HUES64 (cell line): Measurements from ENCODE around the gene CCND3. TPM values are rescaled to one million over a fixed set of nuclear protein-coding genes. Genes with fewer than 3 reads are reported as not detected.

Experiments used
- H3K27ac ChIP-seq: 2 replicates; pipeline ENCODE4 v1.7.0; 2013; ENCODE audit warnings: low read depth, low read length, inconsistent platforms
- H3K27me3 ChIP-seq: 2 replicates; pipeline ENCODE4 v1.6.1; 2013; ENCODE audit warnings: mild to moderate bottlenecking, low read length; ENCODE audit not compliant: insufficient read depth
- H3K36me3 ChIP-seq: 2 replicates; pipeline ENCODE4 v1.6.1; 2013; ENCODE audit warnings: mild to moderate bottlenecking, low read length; ENCODE audit not compliant: insufficient read depth
- H3K4me1 ChIP-seq: 2 replicates; pipeline ENCODE4 v1.6.1; 2013; ENCODE audit warnings: mild to moderate bottlenecking, low read length, moderate library complexity; ENCODE audit not compliant: insufficient read depth
- H3K4me3 ChIP-seq: 2 replicates; pipeline ENCODE4 v1.5.1; 2013; ENCODE audit warnings: mild to moderate bottlenecking, low read length, moderate library complexity
- H3K9ac ChIP-seq: 2 replicates; pipeline ENCODE4 v1.6.1; 2013; ENCODE audit warnings: mild to moderate bottlenecking, low read depth, low read length
- H3K9me3 ChIP-seq: 2 replicates; pipeline ENCODE4 v1.6.1; 2013; ENCODE audit warnings: low read depth, low read length; ENCODE audit not compliant: insufficient read depth
- WGBS: fragments of 150-250, 120-280 bp; methylation state at CpG from one replicate; pipeline ENCODE4 v1.1.7; 2013; ENCODE audit warnings: missing lambda C conversion rate; 5-methylcytosine and 5-hydroxymethylcytosine counted together
- polyA plus RNA-seq, 2 experiments: library from polyadenylated mRNA; stranded (reverse); fragments of 50-300 nt; gene quantifications; one replicate each; pipeline ENCODE4 v1.2.3, GENCODE V29; 2013

CCND3 gene
- polyA plus RNA-seq (2013, experiment 1 of 2) = 20.0 TPM
- polyA plus RNA-seq (2013, experiment 2 of 2) = 17.8 TPM

DNA sequence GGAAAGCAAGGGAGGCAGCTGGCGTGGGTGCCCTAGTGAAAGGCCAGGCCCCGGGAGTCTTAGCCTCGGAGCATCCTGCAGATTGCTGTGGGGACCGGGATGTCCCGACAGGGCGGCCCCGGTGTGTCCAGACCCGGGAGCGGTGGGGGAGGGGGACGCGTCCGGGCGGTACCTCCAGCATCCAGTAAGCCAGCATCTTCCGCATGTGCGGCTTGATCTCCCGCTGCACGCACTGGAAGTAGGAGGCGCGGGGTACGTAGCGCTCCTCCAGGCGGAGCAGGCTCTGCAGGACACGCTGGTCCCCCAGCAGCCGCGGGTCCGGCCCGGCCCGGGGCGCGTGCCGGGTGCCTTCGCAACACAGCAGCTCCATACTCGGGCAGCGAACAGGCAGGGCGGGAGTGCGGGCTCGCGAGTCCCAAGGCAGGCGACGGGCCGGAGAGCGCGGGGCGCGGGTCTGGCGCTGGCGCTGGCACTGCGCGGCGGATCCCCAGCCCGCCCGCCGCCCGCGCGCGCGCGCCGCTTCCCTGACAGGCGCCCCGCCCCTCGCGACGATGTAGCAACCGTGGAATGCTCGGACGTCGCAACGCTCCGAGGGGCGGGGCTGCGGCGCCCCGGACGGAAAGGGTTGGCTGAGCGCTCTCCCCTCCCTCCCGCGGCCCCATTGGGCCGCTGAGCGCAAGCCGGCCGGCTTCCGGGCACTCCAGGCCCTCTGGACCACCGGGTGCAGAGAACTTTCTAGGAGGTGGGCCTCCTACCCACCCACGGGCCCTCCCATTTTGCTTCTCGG lies at the start of gene CCND3:
Gene CCND3 (minus strand): TSS at position 529 of the 787 bp plus-strand sequence. CDS start 159 bp downstream, at position 370.
- WGBS = under 1% methylated on average over 87 of the region's 87 CpGs
- peaks cover 9% of the 10 kb centered on the region; the same call in 1 of the 2 replicates for H3K27me3 ChIP-seq
- H3K9ac ChIP-seq = peak within 1 kb of the TSS; percentile 32
- no peak within 1 kb of the TSS for H3K27ac ChIP-seq
- H3K9me3 ChIP-seq = no peaks in the 10 kb centered on the region
- H3K4me1 ChIP-seq = peaks cover 26% of the 10 kb centered on the region
- peaks cover 4% of the 10 kb centered on the region; the same call in 1 of the 2 replicates for H3K36me3 ChIP-seq
- H3K4me3 ChIP-seq = peak within 1 kb of the TSS; percentile 73

DNA sequence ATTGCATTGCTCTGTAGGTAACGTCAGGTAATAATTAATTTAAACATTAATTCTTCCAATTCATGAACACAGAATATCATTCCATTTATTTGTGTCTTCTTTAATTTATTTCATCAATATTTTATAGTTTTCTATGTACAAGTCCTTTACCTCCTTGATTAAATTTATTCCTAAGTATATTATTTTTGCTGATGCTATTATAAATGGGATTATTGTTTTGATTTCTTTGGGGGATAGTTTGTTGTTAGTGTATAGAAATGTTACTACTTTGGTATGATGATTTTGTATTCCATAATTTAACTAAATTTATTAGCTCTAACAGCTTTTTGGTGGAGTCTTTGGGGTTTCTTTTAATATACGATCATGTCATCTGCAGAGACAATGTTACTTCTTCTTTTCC lies 44.7 kb upstream of the CCND3 start:
- no peaks in the 10 kb centered on the region for H3K9me3 ChIP-seq
- no peak overlapping the region for H3K27ac ChIP-seq
- H3K4me3 ChIP-seq = no peak overlapping the region
- no peaks in the 10 kb centered on the region for H3K27me3 ChIP-seq
- H3K9ac ChIP-seq = no peak overlapping the region
- H3K4me1 ChIP-seq = peaks cover 6% of the 10 kb centered on the region; the same call in 1 of the 2 replicates
- no peaks in the 10 kb centered on the region for H3K36me3 ChIP-seq
- WGBS = no CpG with 5 or more reads among the region's 2 CpGs

DNA sequence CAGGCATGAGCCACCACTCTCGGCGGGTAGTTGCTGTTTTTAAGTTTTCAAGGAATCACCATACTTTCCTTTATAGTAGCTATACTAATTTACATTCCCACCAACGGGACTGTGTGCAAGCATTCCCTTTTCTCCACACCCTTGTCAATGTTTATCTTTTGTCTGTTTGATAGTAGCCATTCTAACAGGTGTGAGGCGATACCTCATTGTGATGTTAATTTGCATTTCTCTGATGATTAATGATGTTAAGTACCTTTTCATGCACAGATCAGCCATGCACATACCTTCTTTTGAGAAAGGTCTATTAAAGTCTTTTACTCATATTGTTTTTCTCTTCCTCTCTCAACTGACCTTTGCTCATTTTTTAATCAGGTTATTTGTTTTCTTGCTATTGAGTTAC lies 43.0 kb upstream of the CCND3 start:
- H3K9ac ChIP-seq = no peak overlapping the region
- no peaks in the 10 kb centered on the region for H3K9me3 ChIP-seq
- no peak overlapping the region for H3K27ac ChIP-seq
- H3K36me3 ChIP-seq = no peaks in the 10 kb centered on the region
- WGBS = 87% methylated on average over 3 of the region's 4 CpGs
- H3K27me3 ChIP-seq = no peaks in the 10 kb centered on the region
- peaks cover 6% of the 10 kb centered on the region; the same call in 1 of the 2 replicates for H3K4me1 ChIP-seq
- no peak overlapping the region for H3K4me3 ChIP-seq

DNA sequence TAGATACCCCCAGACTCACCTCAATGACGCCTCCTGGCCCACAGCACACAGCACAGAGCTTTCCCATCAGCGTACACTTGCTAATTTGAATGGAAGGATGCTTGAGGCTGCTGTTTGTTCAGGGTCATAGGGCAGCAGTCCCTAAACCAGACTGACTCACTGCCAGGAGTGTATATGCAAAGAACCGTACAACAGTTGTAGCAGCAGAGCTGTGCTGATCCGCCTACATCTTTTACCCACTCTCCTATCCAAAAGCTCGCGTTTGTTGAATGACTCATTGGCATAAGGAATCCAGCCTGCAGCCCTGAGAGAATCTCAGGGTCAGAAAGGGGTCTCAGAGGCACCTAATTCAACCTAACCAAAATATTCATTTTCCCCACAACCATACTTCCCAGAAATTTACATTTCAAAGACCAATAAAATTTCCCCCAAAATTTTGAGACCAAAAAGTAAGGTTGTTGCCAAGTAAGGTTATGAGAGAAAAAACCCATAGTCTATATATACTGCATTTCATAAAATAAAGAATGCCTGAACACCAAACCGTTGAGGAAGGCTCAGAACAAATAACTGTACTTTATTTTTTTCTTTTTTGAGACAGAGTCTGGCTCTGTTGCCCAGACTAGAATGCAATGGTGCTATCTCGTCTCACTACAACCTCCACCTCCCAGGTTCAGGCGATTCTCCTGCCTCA lies 35.3 kb upstream of the CCND3 start:
- no peaks in the 10 kb centered on the region for H3K27me3 ChIP-seq
- H3K36me3 ChIP-seq = no peaks in the 10 kb centered on the region
- H3K27ac ChIP-seq = no peak overlapping the region
- H3K9ac ChIP-seq = no peak overlapping the region
- H3K9me3 ChIP-seq = no peaks in the 10 kb centered on the region
- H3K4me3 ChIP-seq = no peak overlapping the region
- WGBS = 67% methylated on average over 8 of the region's 9 CpGs
- H3K4me1 ChIP-seq = no peaks in the 10 kb centered on the region

DNA sequence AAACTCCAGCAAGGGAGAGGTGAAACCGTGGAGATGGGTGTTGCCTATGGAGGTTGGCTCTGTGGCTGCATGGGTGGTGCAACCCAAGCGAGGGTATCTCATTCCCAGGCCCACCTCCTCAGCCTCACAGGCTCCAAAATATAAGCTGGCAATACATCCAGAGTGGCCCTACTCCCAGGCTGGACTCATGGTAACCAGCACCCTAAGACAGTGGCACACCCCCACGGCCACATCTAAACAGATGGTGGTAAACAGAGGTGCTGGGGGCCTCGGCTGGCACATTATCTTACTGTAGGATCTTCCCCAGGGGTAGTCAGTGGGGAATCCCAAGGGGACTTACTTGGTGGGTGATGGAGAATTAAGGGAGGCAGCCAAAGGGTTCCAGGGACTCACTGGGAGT lies 33.7 kb upstream of the CCND3 start:
- H3K9ac ChIP-seq = no peak overlapping the region
- H3K27me3 ChIP-seq = no peaks in the 10 kb centered on the region
- 94% methylated on average over 4 of the region's 4 CpGs for WGBS
- H3K36me3 ChIP-seq = no peaks in the 10 kb centered on the region
- no peaks in the 10 kb centered on the region for H3K9me3 ChIP-seq
- H3K4me3 ChIP-seq = no peak overlapping the region
- H3K4me1 ChIP-seq = no peaks in the 10 kb centered on the region
- no peak overlapping the region for H3K27ac ChIP-seq

DNA sequence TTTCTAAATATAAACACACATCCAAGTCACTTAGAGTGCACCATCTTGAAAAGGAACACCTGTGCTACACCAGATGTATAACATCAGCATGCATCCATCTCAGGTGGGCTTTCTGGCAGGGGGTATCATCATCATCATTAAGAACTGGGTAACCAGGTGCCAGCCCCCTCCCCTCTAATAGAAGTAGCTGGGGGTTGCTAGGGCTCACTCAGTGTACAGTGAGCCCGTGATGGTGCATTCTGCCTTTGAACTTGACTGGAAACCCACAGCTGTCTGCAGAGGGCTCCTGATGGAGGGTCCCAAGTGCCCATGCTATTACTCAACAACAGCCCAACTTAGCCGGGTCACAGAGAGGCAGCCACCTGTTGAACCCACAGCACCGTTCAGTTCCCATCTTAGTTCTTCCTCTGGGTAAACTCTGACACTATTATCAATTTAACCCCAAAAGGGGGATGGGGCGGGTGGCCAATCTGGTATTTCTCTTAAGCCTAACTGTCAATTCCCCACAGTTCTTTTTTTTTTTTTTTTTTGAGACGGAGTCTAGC lies 32.7 kb upstream of the CCND3 start:
- Histone ChIP-seq H3K4me3 (no peak overlapping the region), H3K27me3 (no peaks in the 10 kb centered on the region), H3K36me3 (no peaks in the 10 kb centered on the region), H3K27ac (no peak overlapping the region), H3K4me1 (no peaks in the 10 kb centered on the region), H3K9me3 (no peaks in the 10 kb centered on the region), H3K9ac (no peak overlapping the region)
- 90% methylated on average over 5 of the region's 5 CpGs for WGBS

DNA sequence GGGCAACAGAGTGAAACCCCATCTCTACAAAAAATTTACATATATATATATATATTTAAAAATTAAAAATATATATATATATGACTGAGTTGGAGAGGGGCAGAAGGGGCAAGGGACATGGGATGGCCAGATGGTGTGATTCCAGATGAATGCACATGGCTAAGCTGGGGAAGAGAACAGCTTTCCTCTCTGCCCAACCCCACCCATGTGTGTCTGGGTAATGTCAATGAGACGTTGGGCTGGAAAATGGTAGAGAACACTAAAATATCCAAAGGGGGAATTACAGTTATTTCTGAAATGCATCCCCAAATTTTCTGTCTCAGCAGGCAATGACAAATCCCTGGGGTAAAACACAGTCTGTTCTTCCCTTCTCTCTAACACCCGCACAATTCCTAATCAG lies 31.2 kb upstream of the CCND3 start:
- no peak overlapping the region for H3K27ac ChIP-seq

DNA sequence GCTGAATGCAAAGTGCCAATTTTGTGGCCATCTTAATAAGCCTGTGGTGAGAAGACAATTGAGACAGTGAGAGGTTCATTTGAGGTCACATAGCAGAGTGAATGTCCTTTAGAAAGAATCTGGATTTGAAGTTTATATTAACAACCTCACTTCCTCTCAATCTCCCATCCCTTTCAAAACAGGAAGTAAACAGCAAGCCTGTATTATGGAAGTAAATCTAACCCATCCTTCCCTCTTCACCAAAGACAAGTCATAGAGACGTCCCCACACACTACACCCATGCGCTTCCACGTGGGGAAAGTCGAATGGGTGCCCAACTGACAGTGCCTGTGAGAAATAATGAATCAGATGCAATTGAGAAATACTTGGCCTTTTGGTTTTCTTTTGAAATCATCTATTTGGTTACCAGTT lies 28.8 kb upstream of the CCND3 start:
- Histone ChIP-seq H3K27me3 (no peaks in the 10 kb centered on the region), H3K36me3 (no peaks in the 10 kb centered on the region), H3K9ac (no peak overlapping the region), H3K4me1 (peaks cover 22% of the 10 kb centered on the region), H3K4me3 (no peak overlapping the region), H3K9me3 (no peaks in the 10 kb centered on the region), H3K27ac (no peak overlapping the region)
- 85% methylated on average over 4 of the region's 4 CpGs for WGBS

More for the DNA sequence above, 31.2 kb upstream of the CCND3 start:
- H3K9me3 ChIP-seq = no peaks in the 10 kb centered on the region
- WGBS = 91% methylated on average over 2 of the region's 2 CpGs
- no peak overlapping the region for H3K9ac ChIP-seq
- H3K27me3 ChIP-seq = no peaks in the 10 kb centered on the region
- no peaks in the 10 kb centered on the region for H3K36me3 ChIP-seq
- peaks cover 3% of the 10 kb centered on the region for H3K4me1 ChIP-seq
- H3K4me3 ChIP-seq = no peak overlapping the region

DNA sequence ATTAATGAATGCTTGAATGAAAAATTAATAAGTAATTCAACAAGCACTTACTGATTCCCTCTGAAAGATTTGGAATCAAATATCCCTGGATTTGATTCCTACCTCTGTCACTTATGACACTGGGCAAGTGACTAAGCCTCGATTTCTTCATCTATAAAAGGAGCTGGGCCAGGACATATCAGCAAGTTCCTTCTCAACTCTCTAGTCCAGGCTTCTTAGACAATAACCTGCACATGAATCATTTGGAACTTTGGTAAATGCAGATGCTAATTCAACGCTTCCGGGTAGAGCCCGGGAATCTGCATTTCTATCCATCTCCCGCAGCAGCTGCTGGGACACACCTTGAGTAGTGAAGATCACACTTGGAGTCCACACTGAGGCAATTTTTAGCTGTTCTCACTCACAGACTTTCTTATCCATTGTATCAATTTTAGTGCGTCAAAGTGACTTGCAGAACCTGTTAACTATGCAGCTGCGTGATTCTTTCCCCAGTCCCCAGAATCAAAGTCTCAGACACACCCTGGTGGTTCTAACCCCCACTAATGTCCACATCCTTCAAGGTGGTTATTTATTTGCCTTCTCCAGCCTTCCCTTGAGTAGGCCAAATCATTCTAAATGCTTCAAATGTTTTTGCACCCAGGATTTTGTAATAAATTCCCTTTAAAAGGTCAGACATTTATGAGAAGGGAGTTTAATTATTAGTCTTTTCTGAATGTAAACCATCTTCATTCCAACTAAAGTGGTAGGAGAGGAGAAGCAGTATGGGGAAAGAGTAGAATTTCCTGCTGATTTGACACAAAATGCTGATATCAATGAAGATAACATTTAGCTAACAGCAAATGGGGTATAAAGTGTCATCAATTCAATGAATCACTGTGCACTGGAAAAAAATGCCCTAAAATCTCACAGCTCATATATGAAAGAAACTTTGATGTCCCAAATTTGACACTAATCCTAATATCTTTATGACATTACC lies 26.0 kb upstream of the CCND3 start:
- no peak overlapping the region for H3K4me3 ChIP-seq
- peak overlapping the region; percentile 52; the same call in 1 of the 2 replicates for H3K9ac ChIP-seq
- no peaks in the 10 kb centered on the region for H3K27me3 ChIP-seq
- no peaks in the 10 kb centered on the region for H3K9me3 ChIP-seq
- 66% methylated on average over 7 of the region's 7 CpGs for WGBS
- H3K36me3 ChIP-seq = no peaks in the 10 kb centered on the region
- peak overlapping the region; percentile 86 for H3K27ac ChIP-seq
- H3K4me1 ChIP-seq = peaks cover 31% of the 10 kb centered on the region

DNA sequence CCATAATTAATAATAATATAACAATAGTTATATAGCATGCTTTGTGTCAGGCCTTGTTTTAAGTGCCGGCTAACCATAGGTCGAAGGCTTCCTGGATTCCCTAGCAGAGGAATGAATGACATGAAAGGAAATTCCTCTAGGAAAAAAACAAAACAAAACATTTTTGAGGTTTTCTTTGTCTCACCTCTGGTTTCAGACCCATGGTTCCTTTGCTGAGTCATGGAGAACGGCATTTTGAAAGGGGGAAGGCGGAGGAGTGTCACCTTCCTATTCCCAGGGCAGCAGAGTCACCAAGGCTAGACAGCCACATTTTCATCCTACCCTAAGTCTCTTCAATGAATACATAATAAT lies 25.3 kb upstream of the CCND3 start:
- peak overlapping the region; percentile 52; the same call in 1 of the 2 replicates for H3K9ac ChIP-seq
- no peaks in the 10 kb centered on the region for H3K27me3 ChIP-seq
- peak overlapping the region; percentile 86 for H3K27ac ChIP-seq
- H3K9me3 ChIP-seq = no peaks in the 10 kb centered on the region
- H3K4me3 ChIP-seq = no peak overlapping the region
- H3K36me3 ChIP-seq = no peaks in the 10 kb centered on the region
- peaks cover 31% of the 10 kb centered on the region for H3K4me1 ChIP-seq
- 46% methylated on average over 4 of the region's 4 CpGs for WGBS
